Measurements from ENCODE around the gene HNRNPL.
"Not testable (repeated sequence)": the region's sequence is repeated elsewhere in the genome, so short reads cannot be mapped to it uniquely, and the experiment has no call there.

HNRNPL gene

DNA sequence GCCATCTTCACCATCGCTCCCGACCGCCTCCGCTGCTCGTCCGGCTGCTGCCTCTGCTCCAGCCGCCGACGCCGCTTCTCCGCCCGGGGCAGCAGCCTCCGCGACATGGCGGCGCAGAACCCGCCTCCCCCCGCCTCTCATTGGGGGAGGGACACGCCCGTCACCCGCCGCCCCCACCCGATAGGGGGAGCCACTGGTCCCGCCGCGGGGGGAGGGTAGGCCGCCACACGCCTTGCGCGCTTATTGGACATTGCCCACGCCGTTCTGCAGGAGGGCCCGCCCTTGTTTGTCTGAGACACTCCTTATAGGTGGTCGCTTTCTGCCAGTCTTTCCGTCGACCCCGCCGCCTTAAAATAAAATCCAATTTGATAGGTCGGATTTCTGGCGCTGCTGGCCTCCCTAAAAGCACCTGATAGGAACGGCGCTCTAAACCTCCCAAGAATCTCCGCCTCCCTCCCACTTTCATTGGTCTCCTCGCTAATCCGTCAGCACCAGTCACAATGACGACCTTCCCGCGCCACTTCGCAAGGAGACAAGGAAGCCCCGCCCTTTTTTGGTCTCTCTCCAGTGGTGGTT lies at the start of gene HNRNPL:
Gene HNRNPL, minus strand, starts transcription at position 127 of the 576 bp plus-strand sequence. Its CDS starts 20 bp downstream, at position 107.
- Histone ChIP-seq H3K9ac (ENCODE audit: low read length in 2 of 2) (peak within 1 kb of the TSS; percentile 80 to 85), H3K9me3 (ENCODE audit: control insufficient read depth in 2 of 2, low read length in 2 of 2) (no peaks in the 10 kb centered on the region), H3K27ac (ENCODE audit: low read length) (peak within 1 kb of the TSS; percentile 99), H3K4me3 (ENCODE audit: low read length in 2 of 2) (peak within 1 kb of the TSS; percentile 74 to 90), H3K4me1 (ENCODE audit: control insufficient read depth, insufficient read depth, low read length) (peaks cover 52% of the 10 kb centered on the region), H3K27me3 (ENCODE audit: control insufficient read depth in 1 of 2, insufficient read depth in 2 of 2, low read length in 2 of 2) (no peaks in the 10 kb centered on the region), H3K36me3 (ENCODE audit: control insufficient read depth in 2 of 2, insufficient read depth in 2 of 2, low read length in 2 of 2) (peaks cover 23 to 25% of the 10 kb centered on the region in 2 donors)

DNA sequence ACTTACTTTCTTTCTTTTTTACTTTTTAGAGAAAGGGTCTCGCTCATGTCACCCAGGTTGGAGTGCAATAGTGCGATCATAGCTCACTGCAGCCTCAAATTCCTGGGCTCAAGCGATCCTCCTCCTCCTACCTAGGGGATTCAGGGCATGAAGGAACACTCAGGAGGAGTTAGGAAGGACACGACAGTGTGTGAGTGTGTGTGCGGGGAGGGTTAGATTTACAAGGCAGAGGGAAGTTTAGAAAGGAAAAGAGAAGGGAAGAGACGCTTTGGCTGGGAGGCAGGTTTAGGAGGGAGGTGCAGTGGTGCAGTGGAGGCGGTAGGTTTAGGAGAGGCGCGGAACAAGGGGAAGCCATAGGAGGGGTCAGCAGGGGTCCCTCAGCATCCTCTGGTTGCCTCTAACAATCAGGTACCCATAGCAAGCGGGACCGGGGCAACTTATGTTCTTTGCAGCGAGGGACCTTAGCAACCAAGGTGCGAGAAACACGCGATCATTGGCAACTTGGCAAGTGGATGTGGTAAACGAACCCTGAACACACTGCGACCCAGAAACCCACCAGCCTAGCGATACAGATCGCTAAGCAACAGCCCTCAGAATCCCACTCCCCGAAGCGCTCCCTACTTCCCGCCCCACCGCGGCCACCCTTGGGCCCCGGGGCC lies 49.1 kb upstream of the HNRNPL start:
- peaks cover 21% of the 10 kb centered on the region for H3K4me1 ChIP-seq (ENCODE audit: control insufficient read depth, insufficient read depth, low read length)
- no peaks in the 10 kb centered on the region for H3K27me3 ChIP-seq (ENCODE audit: control insufficient read depth in 1 of 2, insufficient read depth in 2 of 2, low read length in 2 of 2)
- H3K9me3 ChIP-seq (ENCODE audit: control insufficient read depth in 2 of 2, low read length in 2 of 2): no peaks in the 10 kb centered on the region
- peak overlapping the region; percentile 69 to 90 for H3K9ac ChIP-seq (ENCODE audit: low read length in 2 of 2)
- H3K36me3 ChIP-seq (ENCODE audit: control insufficient read depth in 2 of 2, insufficient read depth in 2 of 2, low read length in 2 of 2): no peaks in the 10 kb centered on the region
- H3K27ac ChIP-seq (ENCODE audit: low read length): peak overlapping the region; percentile 73
- peak overlapping the region; percentile 54 to 95 for H3K4me3 ChIP-seq (ENCODE audit: low read length in 2 of 2)

DNA sequence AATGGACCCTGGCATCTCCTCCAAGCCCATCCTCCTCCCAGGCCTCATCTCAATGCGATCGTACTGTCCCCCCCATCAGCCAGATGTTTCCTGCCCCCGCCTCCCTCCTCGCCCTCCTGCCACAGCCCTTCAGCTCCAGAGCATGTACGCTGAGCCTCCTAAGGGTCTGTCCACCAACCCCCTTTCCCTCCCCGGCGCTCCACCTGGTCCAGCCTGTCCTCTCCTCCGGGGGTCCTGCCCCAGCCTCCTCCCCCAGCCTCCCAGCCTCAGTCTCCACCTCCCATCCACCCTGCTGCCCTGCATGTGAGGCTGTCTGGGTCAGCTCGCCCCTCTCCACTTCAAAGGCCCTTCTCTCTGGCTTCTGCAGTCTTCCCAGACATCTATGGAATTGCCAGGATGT lies 45.2 kb upstream of the HNRNPL start:
- H3K27ac ChIP-seq (ENCODE audit: low read length): no peak overlapping the region
- H3K9me3 ChIP-seq (ENCODE audit: control insufficient read depth in 2 of 2, low read length in 2 of 2): no peaks in the 10 kb centered on the region
- H3K36me3 ChIP-seq (ENCODE audit: control insufficient read depth in 2 of 2, insufficient read depth in 2 of 2, low read length in 2 of 2): peaks cover 10 to 17% of the 10 kb centered on the region in 2 donors
- no peak overlapping the region for H3K4me3 ChIP-seq (ENCODE audit: low read length in 2 of 2)
- H3K27me3 ChIP-seq (ENCODE audit: control insufficient read depth in 1 of 2, insufficient read depth in 2 of 2, low read length in 2 of 2): no peaks in the 10 kb centered on the region
- peaks cover 21% of the 10 kb centered on the region for H3K4me1 ChIP-seq (ENCODE audit: control insufficient read depth, insufficient read depth, low read length)
- H3K9ac ChIP-seq (ENCODE audit: low read length in 2 of 2): no peak overlapping the region

DNA sequence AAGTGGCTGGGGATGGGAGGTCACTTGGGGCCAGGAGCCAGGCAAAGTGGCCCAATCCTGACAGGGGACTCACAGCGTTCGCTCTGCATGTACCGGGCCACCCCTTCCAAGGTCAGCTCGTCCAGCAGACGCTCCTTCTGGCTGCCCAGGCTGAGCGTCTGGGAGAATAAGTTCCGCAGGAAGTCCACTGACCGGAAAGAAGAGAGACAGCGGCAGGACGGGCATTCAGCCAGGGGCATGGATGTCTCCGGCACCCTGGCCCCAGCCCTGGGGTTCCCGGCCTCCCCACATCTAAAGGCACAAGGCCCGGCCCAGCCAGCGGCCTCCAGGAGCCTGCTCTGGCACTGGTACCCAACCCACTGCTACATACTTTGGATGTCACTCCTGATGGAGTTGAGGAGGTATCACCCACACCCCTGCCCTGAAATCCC lies 43.6 kb upstream of the HNRNPL start:
- no peaks in the 10 kb centered on the region for H3K27me3 ChIP-seq (ENCODE audit: control insufficient read depth in 1 of 2, insufficient read depth in 2 of 2, low read length in 2 of 2)

DNA sequence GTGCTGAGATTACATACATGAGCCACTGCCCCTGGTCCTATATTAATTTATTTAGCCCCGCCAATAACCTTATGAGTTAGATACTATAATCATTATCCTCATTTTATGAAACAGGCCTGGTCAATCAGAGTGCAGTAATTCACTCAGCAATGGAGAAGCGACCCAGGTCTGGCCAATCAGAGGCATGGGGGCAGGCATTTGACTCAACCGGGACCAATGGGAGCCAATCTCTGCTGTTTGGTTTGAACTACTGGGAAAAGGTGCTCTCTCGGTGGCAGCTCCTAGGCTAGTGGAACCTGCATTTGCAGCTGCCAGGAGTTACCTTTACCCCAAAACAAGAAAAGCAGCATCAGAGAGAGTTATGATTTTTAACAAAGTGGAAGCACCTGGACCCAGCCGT lies 43.1 kb upstream of the HNRNPL start:
- Histone ChIP-seq H3K4me3 (ENCODE audit: low read length in 2 of 2) (no peak overlapping the region), H3K9me3 (ENCODE audit: control insufficient read depth in 2 of 2, low read length in 2 of 2) (no peaks in the 10 kb centered on the region), H3K4me1 (ENCODE audit: control insufficient read depth, insufficient read depth, low read length) (peaks cover 5% of the 10 kb centered on the region), H3K9ac (ENCODE audit: low read length in 2 of 2) (peak overlapping the region in 1 of 2 donors; percentile 33), H3K27me3 (ENCODE audit: control insufficient read depth in 1 of 2, insufficient read depth in 2 of 2, low read length in 2 of 2) (no peaks in the 10 kb centered on the region), H3K27ac (ENCODE audit: low read length) (no peak overlapping the region), H3K36me3 (ENCODE audit: control insufficient read depth in 2 of 2, insufficient read depth in 2 of 2, low read length in 2 of 2) (peaks cover 26 to 33% of the 10 kb centered on the region in 2 donors)

More for the DNA sequence above, 43.6 kb upstream of the HNRNPL start:
- no peaks in the 10 kb centered on the region for H3K9me3 ChIP-seq (ENCODE audit: control insufficient read depth in 2 of 2, low read length in 2 of 2)
- H3K27ac ChIP-seq (ENCODE audit: low read length): no peak overlapping the region
- H3K9ac ChIP-seq (ENCODE audit: low read length in 2 of 2): no peak overlapping the region
- peaks cover 10% of the 10 kb centered on the region for H3K4me1 ChIP-seq (ENCODE audit: control insufficient read depth, insufficient read depth, low read length)
- no peak overlapping the region for H3K4me3 ChIP-seq (ENCODE audit: low read length in 2 of 2)
- peaks cover 21 to 32% of the 10 kb centered on the region in 2 donors for H3K36me3 ChIP-seq (ENCODE audit: control insufficient read depth in 2 of 2, insufficient read depth in 2 of 2, low read length in 2 of 2)

DNA sequence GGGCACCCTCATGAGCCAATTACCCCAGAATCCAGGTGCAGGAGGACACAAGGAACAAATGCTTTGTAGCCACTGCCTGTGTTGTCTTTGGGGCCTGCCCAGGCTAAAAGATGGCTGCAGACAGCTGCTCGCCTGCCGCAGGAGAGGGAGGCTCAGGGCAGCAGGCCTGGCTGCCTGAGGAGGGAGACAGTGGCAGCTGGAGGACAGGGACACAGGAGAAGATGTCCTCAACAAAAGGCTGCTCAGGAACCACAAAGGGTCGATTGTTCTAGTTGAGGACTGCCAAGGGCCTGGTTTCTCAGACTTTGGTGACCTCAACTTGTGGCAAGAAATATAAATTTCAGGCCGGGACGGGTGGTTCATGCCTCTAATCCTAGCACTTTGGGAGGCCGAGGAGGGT lies 42.0 kb upstream of the HNRNPL start:
- Histone ChIP-seq H3K27me3 (ENCODE audit: control insufficient read depth in 1 of 2, insufficient read depth in 2 of 2, low read length in 2 of 2) (no peaks in the 10 kb centered on the region), H3K36me3 (ENCODE audit: control insufficient read depth in 2 of 2, insufficient read depth in 2 of 2, low read length in 2 of 2) (peaks cover 27 to 33% of the 10 kb centered on the region in 2 donors), H3K9me3 (ENCODE audit: control insufficient read depth in 2 of 2, low read length in 2 of 2) (no peaks in the 10 kb centered on the region), H3K4me1 (ENCODE audit: control insufficient read depth, insufficient read depth, low read length) (no peaks in the 10 kb centered on the region), H3K27ac (ENCODE audit: low read length) (no peak overlapping the region), H3K4me3 (ENCODE audit: low read length in 2 of 2) (no peak overlapping the region), H3K9ac (ENCODE audit: low read length in 2 of 2) (peak overlapping the region in 1 of 2 donors; percentile 5)

DNA sequence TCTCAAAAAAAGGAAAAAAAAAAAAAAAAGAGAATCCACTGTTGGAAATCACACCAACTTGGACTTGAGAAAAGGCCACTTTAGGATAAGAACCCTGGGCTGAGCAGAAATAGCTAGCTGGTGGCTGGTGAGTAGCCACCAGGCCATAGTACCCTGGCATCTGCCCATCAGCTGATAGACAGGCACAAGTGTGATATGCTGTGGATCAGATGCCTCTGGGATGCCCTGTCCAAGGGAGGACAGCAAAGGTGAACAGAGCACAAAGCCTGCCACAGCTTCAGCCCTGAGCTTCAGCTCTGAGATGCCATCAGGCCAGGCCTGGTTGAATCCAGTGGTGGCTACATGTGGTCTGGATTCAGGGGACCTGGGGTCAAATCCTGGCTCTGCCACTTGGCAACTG lies 40.9 kb upstream of the HNRNPL start:
- Histone ChIP-seq H3K27ac (ENCODE audit: low read length) (no peak overlapping the region), H3K9me3 (ENCODE audit: control insufficient read depth in 2 of 2, low read length in 2 of 2) (no peaks in the 10 kb centered on the region), H3K4me3 (ENCODE audit: low read length in 2 of 2) (no peak overlapping the region), H3K4me1 (ENCODE audit: control insufficient read depth, insufficient read depth, low read length) (peaks cover 6% of the 10 kb centered on the region), H3K36me3 (ENCODE audit: control insufficient read depth in 2 of 2, insufficient read depth in 2 of 2, low read length in 2 of 2) (peaks cover 27 to 33% of the 10 kb centered on the region in 2 donors), H3K27me3 (ENCODE audit: control insufficient read depth in 1 of 2, insufficient read depth in 2 of 2, low read length in 2 of 2) (no peaks in the 10 kb centered on the region), H3K9ac (ENCODE audit: low read length in 2 of 2) (no peak overlapping the region)

DNA sequence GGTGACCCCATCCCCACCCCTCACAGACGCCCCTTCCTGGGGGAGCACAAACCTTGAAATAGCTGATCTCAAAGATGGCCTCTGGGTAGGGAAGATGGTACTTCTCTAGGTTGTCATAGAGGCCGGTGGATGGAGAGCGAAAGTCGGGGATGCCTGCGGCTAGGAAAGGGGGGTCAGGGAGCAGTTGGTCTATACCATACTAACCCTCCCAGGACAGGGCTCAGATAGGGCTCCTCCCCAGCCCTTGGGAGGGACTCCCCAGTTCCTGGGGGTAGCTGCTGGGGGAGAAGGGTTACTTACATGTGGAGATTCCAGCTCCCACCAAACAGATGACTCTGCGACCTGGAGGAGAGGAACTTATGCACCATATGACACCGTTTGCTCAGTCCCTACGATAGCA lies 40.0 kb upstream of the HNRNPL start:
- no peaks in the 10 kb centered on the region for H3K9me3 ChIP-seq (ENCODE audit: control insufficient read depth in 2 of 2, low read length in 2 of 2)
- no peak overlapping the region for H3K9ac ChIP-seq (ENCODE audit: low read length in 2 of 2)
- no peak overlapping the region for H3K4me3 ChIP-seq (ENCODE audit: low read length in 2 of 2)
- H3K4me1 ChIP-seq (ENCODE audit: control insufficient read depth, insufficient read depth, low read length): peaks cover 6% of the 10 kb centered on the region
- H3K36me3 ChIP-seq (ENCODE audit: control insufficient read depth in 2 of 2, insufficient read depth in 2 of 2, low read length in 2 of 2): peaks cover 27 to 33% of the 10 kb centered on the region in 2 donors
- no peak overlapping the region for H3K27ac ChIP-seq (ENCODE audit: low read length)
- no peaks in the 10 kb centered on the region for H3K27me3 ChIP-seq (ENCODE audit: control insufficient read depth in 1 of 2, insufficient read depth in 2 of 2, low read length in 2 of 2)

DNA sequence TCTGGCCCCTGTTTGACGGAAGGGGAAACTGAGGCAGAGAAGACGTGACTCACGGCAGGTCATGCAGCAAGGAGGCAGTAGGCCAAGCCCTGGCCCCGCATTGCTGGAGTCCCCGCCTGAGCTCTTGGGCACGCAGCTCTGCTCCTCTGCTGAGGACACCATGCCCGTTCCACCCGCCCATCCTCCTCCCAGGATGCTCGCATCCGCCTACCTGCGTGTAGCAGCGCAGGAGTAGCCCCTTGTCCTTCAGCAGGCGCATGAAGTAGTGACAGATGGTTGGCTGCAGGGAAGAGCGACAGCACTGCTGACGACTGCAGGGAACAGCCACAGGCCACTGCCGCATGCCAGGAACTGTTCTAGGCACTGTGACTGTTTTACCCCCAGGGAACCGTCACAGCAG lies 39.1 kb upstream of the HNRNPL start:
- no peak overlapping the region for H3K9ac ChIP-seq (ENCODE audit: low read length in 2 of 2)
- H3K4me3 ChIP-seq (ENCODE audit: low read length in 2 of 2): no peak overlapping the region
- H3K27ac ChIP-seq (ENCODE audit: low read length): no peak overlapping the region
- H3K36me3 ChIP-seq (ENCODE audit: control insufficient read depth in 2 of 2, insufficient read depth in 2 of 2, low read length in 2 of 2): peaks cover 27 to 33% of the 10 kb centered on the region in 2 donors
- H3K4me1 ChIP-seq (ENCODE audit: control insufficient read depth, insufficient read depth, low read length): peaks cover 6% of the 10 kb centered on the region
- H3K9me3 ChIP-seq (ENCODE audit: control insufficient read depth in 2 of 2, low read length in 2 of 2): no peaks in the 10 kb centered on the region
- H3K27me3 ChIP-seq (ENCODE audit: control insufficient read depth in 1 of 2, insufficient read depth in 2 of 2, low read length in 2 of 2): no peaks in the 10 kb centered on the region

DNA sequence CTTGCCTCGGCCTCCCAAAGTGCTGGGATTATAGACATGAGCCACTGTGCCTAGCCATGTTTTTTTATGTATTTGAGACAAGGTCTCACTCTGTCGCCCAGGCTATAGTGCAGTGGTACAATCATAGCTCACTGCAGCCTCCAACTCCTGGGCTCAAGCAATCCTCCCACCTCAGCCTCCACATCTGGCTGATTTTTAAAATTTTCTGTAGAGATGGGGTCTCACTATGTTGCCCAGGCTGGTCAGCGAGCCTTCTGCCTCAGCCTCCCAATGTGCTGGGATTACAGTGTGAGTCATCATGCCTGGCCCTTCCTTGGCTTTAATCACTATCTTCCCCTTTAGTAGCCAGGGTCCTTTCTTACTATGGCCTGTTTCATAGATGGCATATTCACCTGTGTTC lies 34.9 kb upstream of the HNRNPL start:
- not testable (repeated sequence) for H3K9ac ChIP-seq (ENCODE audit: low read length in 2 of 2); H3K27ac ChIP-seq (ENCODE audit: low read length); H3K4me1 ChIP-seq (ENCODE audit: control insufficient read depth, insufficient read depth, low read length); H3K9me3 ChIP-seq (ENCODE audit: control insufficient read depth in 2 of 2, low read length in 2 of 2); H3K27me3 ChIP-seq (ENCODE audit: control insufficient read depth in 1 of 2, insufficient read depth in 2 of 2, low read length in 2 of 2); H3K4me3 ChIP-seq (ENCODE audit: low read length in 2 of 2)
- H3K36me3 ChIP-seq (ENCODE audit: control insufficient read depth in 2 of 2, insufficient read depth in 2 of 2, low read length in 2 of 2): peaks cover 25 to 26% of the 10 kb centered on the region in 2 donors

DNA sequence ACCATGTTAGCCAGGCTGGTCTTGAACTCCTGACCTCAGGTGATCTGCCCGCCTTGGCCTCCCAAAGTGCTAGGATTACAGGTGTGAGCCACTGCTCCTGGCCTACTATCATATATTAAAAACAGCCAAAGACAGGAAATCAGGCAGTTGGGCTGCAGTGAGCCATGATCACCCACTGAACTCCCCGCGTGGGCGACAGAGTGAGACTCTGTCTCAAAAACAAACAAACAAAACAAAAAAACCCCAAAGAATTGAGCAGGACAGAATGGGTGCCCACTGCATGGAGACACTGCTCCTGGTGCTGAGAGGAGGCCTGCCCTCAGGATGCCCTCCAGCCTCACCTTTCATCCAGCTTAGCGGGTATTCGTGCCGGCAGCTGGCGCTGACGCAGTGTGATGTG lies 33.5 kb upstream of the HNRNPL start:
- H3K27me3 ChIP-seq (ENCODE audit: control insufficient read depth in 1 of 2, insufficient read depth in 2 of 2, low read length in 2 of 2): no peaks in the 10 kb centered on the region
- no peak overlapping the region for H3K4me3 ChIP-seq (ENCODE audit: low read length in 2 of 2)
- peaks cover 15 to 16% of the 10 kb centered on the region in 2 donors for H3K36me3 ChIP-seq (ENCODE audit: control insufficient read depth in 2 of 2, insufficient read depth in 2 of 2, low read length in 2 of 2)
- H3K9ac ChIP-seq (ENCODE audit: low read length in 2 of 2): no peak overlapping the region
- H3K9me3 ChIP-seq (ENCODE audit: control insufficient read depth in 2 of 2, low read length in 2 of 2): no peaks in the 10 kb centered on the region
- peaks cover 6% of the 10 kb centered on the region for H3K4me1 ChIP-seq (ENCODE audit: control insufficient read depth, insufficient read depth, low read length)
- no peak overlapping the region for H3K27ac ChIP-seq (ENCODE audit: low read length)

Data from stomach smooth muscle (tissue), 2 donors.